AG09319 (cell line): ENCODE measurements around the gene ST6GALNAC6.

Source experiments
- DNase-seq: peaks from one replicate; pipeline ENCODE4 v3.0.0-alpha.2; 2010; ENCODE audit warnings: low read depth; ENCODE audit errors: extremely low read depth
- TF ChIP-seq, protein P1 (sequence below): IDR thresholded peaks from 2 replicates; pipeline ENCODE4 v1.5.1; 2011; ENCODE audit warnings: low read depth, mild to moderate bottlenecking, inconsistent platforms, low read length, moderate library complexity

ST6GALNAC6 gene

DNA sequence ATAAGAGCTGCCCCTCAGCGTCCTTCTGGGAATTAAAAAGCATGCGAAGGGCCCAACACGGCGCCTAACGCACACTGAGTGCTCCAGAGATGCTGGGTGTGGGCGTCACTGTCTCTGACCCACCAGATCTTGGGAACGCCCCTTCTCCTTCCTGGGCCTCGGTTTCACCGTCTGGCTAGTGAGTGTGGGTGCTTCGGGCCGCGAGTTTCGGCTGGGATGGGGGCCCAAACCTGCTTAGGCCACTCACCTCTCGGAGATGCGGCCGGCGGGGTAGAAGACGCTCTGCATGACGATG, 27.4 kb upstream of the ST6GALNAC6 start:
- DNase-seq: no peak
- TF ChIP-seq, protein P1, sequence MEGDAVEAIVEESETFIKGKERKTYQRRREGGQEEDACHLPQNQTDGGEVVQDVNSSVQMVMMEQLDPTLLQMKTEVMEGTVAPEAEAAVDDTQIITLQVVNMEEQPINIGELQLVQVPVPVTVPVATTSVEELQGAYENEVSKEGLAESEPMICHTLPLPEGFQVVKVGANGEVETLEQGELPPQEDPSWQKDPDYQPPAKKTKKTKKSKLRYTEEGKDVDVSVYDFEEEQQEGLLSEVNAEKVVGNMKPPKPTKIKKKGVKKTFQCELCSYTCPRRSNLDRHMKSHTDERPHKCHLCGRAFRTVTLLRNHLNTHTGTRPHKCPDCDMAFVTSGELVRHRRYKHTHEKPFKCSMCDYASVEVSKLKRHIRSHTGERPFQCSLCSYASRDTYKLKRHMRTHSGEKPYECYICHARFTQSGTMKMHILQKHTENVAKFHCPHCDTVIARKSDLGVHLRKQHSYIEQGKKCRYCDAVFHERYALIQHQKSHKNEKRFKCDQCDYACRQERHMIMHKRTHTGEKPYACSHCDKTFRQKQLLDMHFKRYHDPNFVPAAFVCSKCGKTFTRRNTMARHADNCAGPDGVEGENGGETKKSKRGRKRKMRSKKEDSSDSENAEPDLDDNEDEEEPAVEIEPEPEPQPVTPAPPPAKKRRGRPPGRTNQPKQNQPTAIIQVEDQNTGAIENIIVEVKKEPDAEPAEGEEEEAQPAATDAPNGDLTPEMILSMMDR: no peak

- TF ChIP-seq, protein P1: no peak
- no peak for DNase-seq
Measured at GRCh38 chr9:127925959-127926905, 26.8 kb upstream of the ST6GALNAC6 start.

- TF ChIP-seq, protein P1: no peak
- DNase-seq: no peak
Measured at GRCh38 chr9:127924736-127925444, 25.5 kb upstream of the ST6GALNAC6 start.

DNA sequence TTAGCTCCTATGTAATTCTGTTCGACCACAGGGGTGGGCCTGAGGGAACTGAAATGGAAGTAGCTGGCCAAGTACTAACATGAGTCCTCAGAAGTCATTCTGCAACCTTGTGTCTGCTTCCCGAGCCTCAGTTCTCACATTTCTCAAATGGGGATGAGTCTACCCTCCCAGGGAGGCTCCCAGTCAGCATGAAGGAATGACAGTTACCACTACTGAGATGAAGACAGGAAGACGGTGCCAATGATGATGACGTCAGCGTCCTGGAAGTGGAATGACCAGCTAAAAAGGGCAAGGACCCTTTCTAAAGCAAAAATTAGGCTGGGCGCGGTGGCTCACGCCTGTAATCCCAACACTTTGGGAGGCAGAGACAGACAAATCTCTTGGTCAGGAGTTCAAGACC, 24.4 kb upstream of the ST6GALNAC6 start:
- peak; percentile 75 for DNase-seq
- TF ChIP-seq, protein P1: no peak

DNA sequence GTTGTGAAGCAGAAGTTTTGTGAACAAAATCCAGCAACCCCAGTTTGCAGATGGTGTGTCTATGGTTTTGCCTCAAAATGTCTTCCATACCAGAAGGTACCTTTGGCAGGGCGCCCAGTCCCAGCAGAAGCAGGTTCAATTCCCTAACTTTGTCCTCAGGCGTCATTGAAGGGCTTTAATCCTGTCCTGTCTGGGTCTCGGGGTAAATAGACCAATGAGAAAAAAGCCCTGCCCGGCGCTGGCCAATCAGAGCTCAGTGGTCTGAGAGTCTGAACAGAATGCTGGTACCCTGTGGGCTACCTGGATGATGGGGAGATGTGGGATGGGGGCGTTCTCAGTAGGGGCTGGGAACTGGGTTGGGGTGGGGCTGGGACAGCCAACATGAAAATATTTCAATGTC, 23.6 kb upstream of the ST6GALNAC6 start:
- no peak for DNase-seq
- TF ChIP-seq, protein P1: no peak

- DNase-seq: no peak
- TF ChIP-seq, protein P1: peak; percentile 81
Measured at GRCh38 chr9:127921557-127922120, 22.2 kb upstream of the ST6GALNAC6 start.

- TF ChIP-seq, protein P1: no peak
- DNase-seq: no peak
Measured at GRCh38 chr9:127920794-127921193, 21.4 kb upstream of the ST6GALNAC6 start.
